IMR-90 (cell line): ENCODE measurements around the gene PTPRU. TPM values are rescaled to one million over a fixed set of nuclear protein-coding genes. Genes with fewer than 3 reads are reported as not detected.

Source experiments
- ATAC-seq: fragments of 200-7000 bp; cut with Tn5 transposase; 2 replicates; pipeline ENCODE4 v1.9.1; 2020; ENCODE audit warnings: low read depth, mild to moderate bottlenecking, moderate library complexity
- BruUV-seq: library from RNA; stranded (reverse); fragments of 400-500 nt; replicated peaks from 2 replicates; lab custom pipeline; 2021; lab: Mats Ljungman, UMichigan
- CTCF ChIA-PET: fragments of 300-600 bp; formaldehyde crosslinking; extraction: SDS; loops from one replicate; lab custom pipeline; 2021; ENCODE audit warnings: antibody characterized with exemption; lab: Yijun Ruan, JAX
- POLR2A ChIA-PET: fragments of 300-600 bp; sonication (Branson Sonifier 250); formaldehyde crosslinking; loops from one replicate; lab custom pipeline; 2022; ENCODE audit warnings: antibody characterized with exemption; ENCODE audit not compliant: unreplicated experiment; lab: Charles Lee
- DNase-seq: peaks from one replicate; pipeline ENCODE4 v3.0.0; 2013
- H2AFZ ChIP-seq: replicated peaks from 2 replicates; pipeline ENCODE3; 2013; ENCODE audit warnings: low read length, mild to moderate bottlenecking; ENCODE audit not compliant: poor library complexity
- H2AK5ac ChIP-seq: 2 replicates; pipeline ENCODE4 v1.6.1; 2013; ENCODE audit warnings: low read depth, low read length, inconsistent platforms
- H2AK9ac ChIP-seq: replicated peaks from 2 replicates; pipeline ENCODE3; 2013; ENCODE audit warnings: mild to moderate bottlenecking, low read depth, low read length, moderate library complexity; ENCODE audit not compliant: poor library complexity
- H2BK120ac ChIP-seq: 2 replicates; pipeline ENCODE4 v1.6.1; 2013; ENCODE audit warnings: low read depth, low read length, inconsistent platforms
- H2BK15ac ChIP-seq: 3 replicates; pipeline ENCODE4 v1.6.1; 2013; ENCODE audit warnings: low read depth, low read length, inconsistent platforms
- H2BK20ac ChIP-seq: 2 replicates; pipeline ENCODE4 v1.6.1; 2013; ENCODE audit warnings: low read depth, mild to moderate bottlenecking, inconsistent platforms, low read length, moderate library complexity
- H2BK5ac ChIP-seq: 2 replicates; pipeline ENCODE4 v1.6.1; 2013; ENCODE audit warnings: mild to moderate bottlenecking, low read depth, low read length, inconsistent platforms; ENCODE audit not compliant: poor library complexity, severe bottlenecking
- H3K14ac ChIP-seq: replicated peaks from 2 replicates; pipeline ENCODE4 v1.6.1; 2013; ENCODE audit warnings: low read depth, low read length, inconsistent platforms
- H3K18ac ChIP-seq: 2 replicates; pipeline ENCODE4 v1.6.1; 2013; ENCODE audit warnings: low read depth, low read length, control low read depth
- H3K23ac ChIP-seq: 2 replicates; pipeline ENCODE4 v1.6.1; 2013; ENCODE audit warnings: low read depth, low read length, inconsistent platforms
- H3K27ac ChIP-seq: 2 replicates; pipeline ENCODE4 v1.5.1; 2013; ENCODE audit warnings: mild to moderate bottlenecking, control low read depth, low read length; ENCODE audit not compliant: insufficient read depth
- H3K27me3 ChIP-seq: 2 replicates; pipeline ENCODE4 v1.6.1; 2013; ENCODE audit warnings: low read length; ENCODE audit not compliant: control insufficient read depth, insufficient read depth
- H3K36me3 ChIP-seq: 2 replicates; pipeline ENCODE4 v1.6.1; 2013; ENCODE audit warnings: low read length, mixed read lengths; ENCODE audit not compliant: control insufficient read depth, insufficient read depth
- H3K4ac ChIP-seq: 2 replicates; pipeline ENCODE4 v1.6.1; 2013; ENCODE audit warnings: low read depth, low read length, inconsistent platforms
- H3K4me1 ChIP-seq: 2 replicates; pipeline ENCODE4 v1.6.1; 2013; ENCODE audit warnings: low read length, mixed read lengths; ENCODE audit not compliant: control insufficient read depth, insufficient read depth
- H3K4me2 ChIP-seq: 2 replicates; pipeline ENCODE4 v1.6.1; 2013; ENCODE audit warnings: low read depth, mild to moderate bottlenecking, control low read depth, low read length, moderate library complexity
- H3K4me3 ChIP-seq: 2 replicates; pipeline ENCODE4 v1.5.1; 2013; ENCODE audit warnings: low read depth, mild to moderate bottlenecking, control low read depth, low read length, moderate library complexity; ENCODE audit not compliant: insufficient read depth
- H3K56ac ChIP-seq: 2 replicates; pipeline ENCODE4 v1.6.1; 2013; ENCODE audit warnings: low read length, inconsistent platforms; ENCODE audit not compliant: insufficient read depth; ENCODE audit errors: extremely low read depth
- H3K79me1 ChIP-seq, 2 experiments: 2 replicates each; pipeline ENCODE4 v1.6.1; 2013; ENCODE audit warnings: low read length in 2 of 2, inconsistent platforms in 1 of 2, low read depth in 1 of 2
- H3K9ac ChIP-seq: 2 replicates; pipeline ENCODE4 v1.6.1; 2013; ENCODE audit warnings: low read depth, low read length, control low read depth
- H3K9me1 ChIP-seq: 2 replicates; pipeline ENCODE4 v1.6.1; 2013; ENCODE audit warnings: low read length, inconsistent platforms; ENCODE audit not compliant: insufficient read depth
- H3K9me3 ChIP-seq: 2 replicates; pipeline ENCODE4 v1.6.1; 2013; ENCODE audit warnings: low read length; ENCODE audit not compliant: control insufficient read depth, insufficient read depth
- H4K20me1 ChIP-seq: 2 replicates; pipeline ENCODE4 v1.6.1; 2013; ENCODE audit warnings: low read length, inconsistent platforms; ENCODE audit not compliant: insufficient read depth
- H4K5ac ChIP-seq: 2 replicates; pipeline ENCODE4 v1.6.1; 2013; ENCODE audit warnings: mild to moderate bottlenecking, low read depth, low read length, control low read depth
- H4K8ac ChIP-seq, 2 experiments: 2 replicates each; pipeline ENCODE4 v1.6.1; 2013; ENCODE audit warnings: low read depth in 2 of 2, low read length in 2 of 2, control low read depth in 1 of 2, inconsistent platforms in 1 of 2
- H4K91ac ChIP-seq: 2 replicates; pipeline ENCODE4 v1.6.1; 2013; ENCODE audit warnings: low read depth, low read length, inconsistent platforms; ENCODE audit not compliant: insufficient read depth
- FOS ChIP-seq: fragments of 150-350 bp; IDR thresholded peaks from 2 replicates; pipeline ENCODE4 v1.6.1; 2016; ENCODE audit warnings: low read depth, low read length
- POLR2A ChIP-seq: IDR thresholded peaks from 2 replicates; pipeline ENCODE4 v1.6.1; 2012; ENCODE audit warnings: mild to moderate bottlenecking, low read depth, low read length
- RAD21 ChIP-seq: IDR thresholded peaks from 2 replicates; pipeline ENCODE4 v1.6.1; 2012; ENCODE audit warnings: low read length, improper control_type of control experiment
- RFX5 ChIP-seq: IDR thresholded peaks from 2 replicates; pipeline ENCODE4 v1.8.0; 2012; ENCODE audit warnings: low read depth, mild to moderate bottlenecking, low read length, moderate library complexity
- WGBS, 2 experiments: methylation state at CpG; one replicate each; pipeline versions ENCODE4 v1.1.5 to v1.1.7; 2013; ENCODE audit warnings: missing lambda C conversion rate in 2 of 2; ENCODE audit not compliant: insufficient read length in 1 of 2; ENCODE audit errors: extremely low coverage in 2 of 2; 5-methylcytosine and 5-hydroxymethylcytosine counted together
- dilution Hi-C: fragments of 300-500 bp; cut with HindIII; formaldehyde crosslinking; loops from one replicate; pipeline ENCODE4 v1.14.3; 2018; ENCODE audit warnings: low sequenced_read_pairs; ENCODE audit not compliant: unreplicated experiment
- in situ Hi-C: fragments of 300-500 bp; cut with MboI; formaldehyde crosslinking; loops from 3 replicates; pipeline ENCODE4 v1.14.3; 2019; ENCODE audit warnings: low sequenced_read_pairs, inconsistent platforms, mixed read lengths
- intact Hi-C: fragments of 100-400 bp; cut with micrococcal nuclease; formaldehyde crosslinking; loops from 2 replicates; pipeline ENCODE4 v1.10.0; 2022
- polyA plus RNA-seq, 3 experiments: library from polyadenylated mRNA; depleted of rRNA; stranded (reverse); fragments of >200 nt; gene quantifications; 2 replicates each; pipeline ENCODE4 v1.2.3, GENCODE V29; 2012; ENCODE audit warnings: low replicate concordance in 1 of 3
- total RNA-seq: library from RNA; depleted of rRNA; stranded (reverse); fragments of >200 nt; gene quantifications from 2 replicates; pipeline ENCODE4 v1.2.3, GENCODE V29; 2012
- TF ChIP-seq, protein P1 (sequence below): fragments of 150-350 bp; IDR thresholded peaks from 2 replicates; pipeline ENCODE4 v1.6.1; 2017; ENCODE audit warnings: mild to moderate bottlenecking, antibody characterized with exemption, low read length, low read depth
- TF ChIP-seq, protein P2 (sequence below): fragments of 150-350 bp; IDR thresholded peaks from 2 replicates; pipeline ENCODE4 v1.6.1; 2016; ENCODE audit warnings: low read depth, mild to moderate bottlenecking, low read length, moderate library complexity, borderline replicate concordance

PTPRU gene
- total and polyA plus RNA-seq, 2 of the 4 experiments (the other 2 are of a cell fraction) = 7.0 to 10.7 TPM

DNA sequence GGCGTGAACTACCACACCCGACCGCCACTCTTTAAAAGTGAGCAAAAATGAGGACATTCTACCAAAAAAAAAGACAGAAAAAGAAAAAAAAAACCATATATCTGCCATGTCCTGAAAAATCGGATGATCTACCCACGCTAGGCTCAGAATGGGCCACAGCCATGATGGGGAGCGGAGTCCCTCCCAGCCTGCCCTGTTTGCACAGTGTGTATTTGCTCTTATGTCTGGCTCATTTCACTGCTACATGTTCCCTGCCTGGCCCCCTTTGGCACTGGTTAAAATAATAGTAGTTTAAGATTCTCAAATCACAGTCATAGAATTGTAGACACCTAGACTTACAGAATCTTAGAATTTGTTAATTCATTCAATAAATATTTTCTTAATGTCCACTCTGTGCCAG is 121.9 kb downstream of the PTPRU start:
- H3K18ac ChIP-seq = no peak overlapping the region
- H2BK20ac ChIP-seq = no peak overlapping the region
- H4K20me1 ChIP-seq = no peaks in the 10 kb centered on the region
- H3K4me2 ChIP-seq = no peak overlapping the region
- in situ Hi-C loops (no loop called here), intact Hi-C loops (loop anchor here (1.0 kb wide), 1 partner anchor 27 kb away; no protein-coding TSS in a partner anchor), dilution Hi-C loops (no loop called here)
- H3K4me1 ChIP-seq = no peaks in the 10 kb centered on the region
- POLR2A ChIA-PET = no interaction called here
- no peak overlapping the region for H2BK15ac ChIP-seq
- no peak overlapping the region for H2AK9ac ChIP-seq
- H2AK5ac ChIP-seq = no peak overlapping the region
- H3K56ac ChIP-seq = no peak overlapping the region
- no peak overlapping the region for H4K8ac ChIP-seq
- H3K27me3 ChIP-seq = peaks cover 18% of the 10 kb centered on the region
- H3K36me3 ChIP-seq = no peaks in the 10 kb centered on the region
- no TSS peak for BruUV-seq
- TF ChIP-seq, protein P1, sequence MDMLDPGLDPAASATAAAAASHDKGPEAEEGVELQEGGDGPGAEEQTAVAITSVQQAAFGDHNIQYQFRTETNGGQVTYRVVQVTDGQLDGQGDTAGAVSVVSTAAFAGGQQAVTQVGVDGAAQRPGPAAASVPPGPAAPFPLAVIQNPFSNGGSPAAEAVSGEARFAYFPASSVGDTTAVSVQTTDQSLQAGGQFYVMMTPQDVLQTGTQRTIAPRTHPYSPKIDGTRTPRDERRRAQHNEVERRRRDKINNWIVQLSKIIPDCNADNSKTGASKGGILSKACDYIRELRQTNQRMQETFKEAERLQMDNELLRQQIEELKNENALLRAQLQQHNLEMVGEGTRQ = no peak
- TF ChIP-seq RFX5 (no peak), FOS (no peak), POLR2A (no peak), RAD21 (no peak)
- TF ChIP-seq, protein P2, sequence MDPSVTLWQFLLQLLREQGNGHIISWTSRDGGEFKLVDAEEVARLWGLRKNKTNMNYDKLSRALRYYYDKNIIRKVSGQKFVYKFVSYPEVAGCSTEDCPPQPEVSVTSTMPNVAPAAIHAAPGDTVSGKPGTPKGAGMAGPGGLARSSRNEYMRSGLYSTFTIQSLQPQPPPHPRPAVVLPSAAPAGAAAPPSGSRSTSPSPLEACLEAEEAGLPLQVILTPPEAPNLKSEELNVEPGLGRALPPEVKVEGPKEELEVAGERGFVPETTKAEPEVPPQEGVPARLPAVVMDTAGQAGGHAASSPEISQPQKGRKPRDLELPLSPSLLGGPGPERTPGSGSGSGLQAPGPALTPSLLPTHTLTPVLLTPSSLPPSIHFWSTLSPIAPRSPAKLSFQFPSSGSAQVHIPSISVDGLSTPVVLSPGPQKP = no peak
- no CpG with 5 or more reads among the region's 6 CpGs for WGBS, 2 experiments
- no peak overlapping the region for H3K4me3 ChIP-seq
- no peak overlapping the region for H2AFZ ChIP-seq
- H3K9me3 ChIP-seq = no peaks in the 10 kb centered on the region
- H3K4ac ChIP-seq = no peak overlapping the region
- ATAC-seq = no peak
- H2BK120ac ChIP-seq = no peak overlapping the region
- CTCF ChIA-PET = interaction anchor here (0.6 kb wide), 1 partner anchor 136 kb away, joined by 3 read pairs; no protein-coding TSS in a partner anchor
- H3K9ac ChIP-seq = no peak overlapping the region
- H4K91ac ChIP-seq = no peak overlapping the region
- no peak overlapping the region for H3K14ac ChIP-seq
- DNase-seq = no peak
- no peak overlapping the region for H3K27ac ChIP-seq
- no peaks in the 10 kb centered on the region for H3K9me1 ChIP-seq
- H3K23ac ChIP-seq = no peak overlapping the region
- no peak overlapping the region for H2BK5ac ChIP-seq
- no peaks in the 10 kb centered on the region for H3K79me1 ChIP-seq
- H4K5ac ChIP-seq = no peak overlapping the region
